ENCODE results near the gene KLHL9. TPM values are rescaled to one million over a fixed set of nuclear protein-coding genes. Genes with fewer than 3 reads are reported as not detected.
"Not testable (repeated sequence)": the region's sequence is repeated elsewhere in the genome, so short reads cannot be mapped to it uniquely, and the experiment has no call there.

KLHL9 gene
- total RNA-seq, 5 donors from 2014 or later (not counting 1 experiment from before 2014, with no cell fraction given) = 14.1 to 27.7 (median 26.0) TPM

GRCh38 chr9:21367169-21367568, 32.0 kb upstream of the KLHL9 start:
- ATAC-seq (replicated peaks in 1 of 4); H3K9me3 ChIP-seq; CTCF ChIA-PET; H3K9me3 Mint-ChIP-seq; H3K27ac ChIP-seq (ENCODE audit: low read length); H3K4me1 Mint-ChIP-seq; H3K36me3 Mint-ChIP-seq; H3K4me1 ChIP-seq (ENCODE audit: control insufficient read depth in 1 of 2, extremely low read depth in 1 of 2, insufficient read depth in 2 of 2, low read length in 2 of 2); H3K36me3 ChIP-seq (ENCODE audit: control insufficient read depth in 2 of 2, extremely low read depth in 1 of 2, insufficient read depth in 1 of 2, low read length in 1 of 2); H3K27ac Mint-ChIP-seq; H3K4me3 ChIP-seq (ENCODE audit: control insufficient read depth in 1 of 2, extremely low read depth in 1 of 2, low read length in 1 of 2); H3K4me3 Mint-ChIP-seq; DNase-seq; H3K27me3 ChIP-seq (replicated peaks in 1 of 2; ENCODE audit: control insufficient read depth in 2 of 2, extremely low read depth in 1 of 2, insufficient read depth in 2 of 2, low read length in 1 of 2): not testable (repeated sequence)
- POLR2A ChIA-PET = interaction anchor here in 1 of 2 donors (0.6 kb wide), 1 partner anchor 973 kb away, joined by 3 read pairs; no protein-coding TSS in a partner anchor
- WGBS (ENCODE audit: insufficient coverage) = no CpG with 5 or more reads among the region's 2 CpGs
- peaks cover 20 to 34% of the 10 kb centered on the region in 2 donors for H3K27me3 Mint-ChIP-seq

GRCh38 chr9:21362287-21362686, 27.1 kb upstream of the KLHL9 start:
- WGBS (ENCODE audit: insufficient coverage) = 90% methylated on average over 1 of the region's 8 CpGs
- H3K4me3 Mint-ChIP-seq = no peak overlapping the region
- POLR2A ChIA-PET = no interaction called here
- H3K27me3 ChIP-seq (replicated peaks in 1 of 2; ENCODE audit: control insufficient read depth in 2 of 2, extremely low read depth in 1 of 2, insufficient read depth in 2 of 2, low read length in 1 of 2) = no peaks in the 10 kb centered on the region
- ATAC-seq (replicated peaks in 1 of 4) = no peak
- H3K36me3 ChIP-seq (ENCODE audit: control insufficient read depth in 2 of 2, extremely low read depth in 1 of 2, insufficient read depth in 1 of 2, low read length in 1 of 2) = no peaks in the 10 kb centered on the region
- H3K27me3 Mint-ChIP-seq = peaks cover 16 to 30% of the 10 kb centered on the region in 2 donors
- H3K4me1 ChIP-seq (ENCODE audit: control insufficient read depth in 1 of 2, extremely low read depth in 1 of 2, insufficient read depth in 2 of 2, low read length in 2 of 2) = peaks cover 5 to 7% of the 10 kb centered on the region in 2 experiments
- CTCF ChIA-PET = no interaction called here
- H3K36me3 Mint-ChIP-seq = no peaks in the 10 kb centered on the region
- H3K4me1 Mint-ChIP-seq = peaks cover 16 to 18% (median 16%) of the 10 kb centered on the region in 3 donors
- no peak overlapping the region for H3K27ac Mint-ChIP-seq
- no peak for DNase-seq
- no peak overlapping the region for H3K4me3 ChIP-seq (ENCODE audit: control insufficient read depth in 1 of 2, extremely low read depth in 1 of 2, low read length in 1 of 2)
- no peaks in the 10 kb centered on the region for H3K9me3 Mint-ChIP-seq
- H3K9me3 ChIP-seq = no peaks in the 10 kb centered on the region
- no peak overlapping the region for H3K27ac ChIP-seq (ENCODE audit: low read length)

GRCh38 chr9:21357479-21358460, 22.6 kb upstream of the KLHL9 start:
- H3K4me1 ChIP-seq (ENCODE audit: control insufficient read depth in 1 of 2, extremely low read depth in 1 of 2, insufficient read depth in 2 of 2, low read length in 2 of 2) = peaks cover 5 to 7% of the 10 kb centered on the region in 2 experiments
- Mint-ChIP-seq H3K4me1 (peaks cover 19 to 23% (median 21%) of the 10 kb centered on the region in 3 donors), H3K27me3 (peaks cover 6% of the 10 kb centered on the region in 2 donors), H3K27ac (peak overlapping the region; percentile 87 to 95), H3K4me3 (peak overlapping the region; percentile 40 to 70 (median 62)), H3K9me3 (peaks cover 5 to 6% (median 6%) of the 10 kb centered on the region in 3 donors), H3K36me3 (peaks cover 5% of the 10 kb centered on the region)
- H3K36me3 ChIP-seq (ENCODE audit: control insufficient read depth in 2 of 2, extremely low read depth in 1 of 2, insufficient read depth in 1 of 2, low read length in 1 of 2) = no peaks in the 10 kb centered on the region
- no peaks in the 10 kb centered on the region for H3K9me3 ChIP-seq
- WGBS (ENCODE audit: insufficient coverage) = 18% methylated on average over 3 of the region's 7 CpGs
- peak overlapping the region; percentile 10 to 16 for H3K4me3 ChIP-seq (ENCODE audit: control insufficient read depth in 1 of 2, extremely low read depth in 1 of 2, low read length in 1 of 2)
- ATAC-seq (replicated peaks in 1 of 4) (peak; percentile 76 to 83 (median 82)), DNase-seq (peak in 1 of 35 experiments; percentile 35)
- ChIA-PET CTCF (interaction anchor here in 1 of 2 donors (0.6 to 1.8 kb wide), 3 partner anchors 29 to 38 kb away, joined by 3 to 7 read pairs (median 3); no protein-coding TSS in a partner anchor), POLR2A (interaction anchor here in 1 of 2 donors (0.5 kb wide), 1 partner anchor 1306 kb away, joined by 3 read pairs; no protein-coding TSS in a partner anchor)
- peak overlapping the region; percentile 61 for H3K27ac ChIP-seq (ENCODE audit: low read length)
- H3K27me3 ChIP-seq (replicated peaks in 1 of 2; ENCODE audit: control insufficient read depth in 2 of 2, extremely low read depth in 1 of 2, insufficient read depth in 2 of 2, low read length in 1 of 2) = peaks cover 0 to 3% of the 10 kb centered on the region in 2 experiments

- Histone ChIP-seq H3K27ac (ENCODE audit: low read length) (no peak within 1 kb of the TSS), H3K9me3 (no peaks in the 10 kb centered on the region), H3K27me3 (replicated peaks in 1 of 2; ENCODE audit: control insufficient read depth in 2 of 2, extremely low read depth in 1 of 2, insufficient read depth in 2 of 2, low read length in 1 of 2) (peaks cover 0 to 3% of the 10 kb centered on the region in 2 experiments), H3K4me1 (ENCODE audit: control insufficient read depth in 1 of 2, extremely low read depth in 1 of 2, insufficient read depth in 2 of 2, low read length in 2 of 2) (no peaks in the 10 kb centered on the region), H3K36me3 (ENCODE audit: control insufficient read depth in 2 of 2, extremely low read depth in 1 of 2, insufficient read depth in 1 of 2, low read length in 1 of 2) (no peaks in the 10 kb centered on the region), H3K4me3 (ENCODE audit: control insufficient read depth in 1 of 2, extremely low read depth in 1 of 2, low read length in 1 of 2) (no peak within 1 kb of the TSS)
- DNase-seq (no peak), ATAC-seq (replicated peaks in 1 of 4) (no peak)
- Mint-ChIP-seq H3K4me1 (no peaks in the 10 kb centered on the region), H3K36me3 (peaks cover 5% of the 10 kb centered on the region), H3K4me3 (no peak within 1 kb of the TSS), H3K27me3 (peaks cover 23 to 26% of the 10 kb centered on the region in 2 donors), H3K27ac (no peak within 1 kb of the TSS), H3K9me3 (peaks cover 5 to 6% (median 6%) of the 10 kb centered on the region in 3 donors)
- WGBS (ENCODE audit: insufficient coverage) = no CpG with 5 or more reads among the region's 1 CpG
- ChIA-PET CTCF (no interaction called here), POLR2A (no interaction called here)
These were observed 15.6 kb upstream of the KLHL9 start, which contains the start of gene IFNA6 for GRCh38 chr9:21350787-21351186. Gene IFNA6, minus strand, starts transcription at chr9:21350887. Its CDS starts 0 bp downstream, at chr9:21350887.

- Mint-ChIP-seq H3K27ac (no peak overlapping the region), H3K4me3 (no peak overlapping the region), H3K9me3 (no peaks in the 10 kb centered on the region), H3K27me3 (peaks cover 32 to 34% of the 10 kb centered on the region in 2 donors), H3K36me3 (no peaks in the 10 kb centered on the region), H3K4me1 (no peaks in the 10 kb centered on the region)
- Histone ChIP-seq H3K27ac (ENCODE audit: low read length) (no peak overlapping the region), H3K27me3 (replicated peaks in 1 of 2; ENCODE audit: control insufficient read depth in 2 of 2, extremely low read depth in 1 of 2, insufficient read depth in 2 of 2, low read length in 1 of 2) (peaks cover 0 to 3% of the 10 kb centered on the region in 2 experiments), H3K4me3 (ENCODE audit: control insufficient read depth in 1 of 2, extremely low read depth in 1 of 2, low read length in 1 of 2) (no peak overlapping the region), H3K4me1 (ENCODE audit: control insufficient read depth in 1 of 2, extremely low read depth in 1 of 2, insufficient read depth in 2 of 2, low read length in 2 of 2) (no peaks in the 10 kb centered on the region), H3K36me3 (ENCODE audit: control insufficient read depth in 2 of 2, extremely low read depth in 1 of 2, insufficient read depth in 1 of 2, low read length in 1 of 2) (no peaks in the 10 kb centered on the region), H3K9me3 (no peaks in the 10 kb centered on the region)
- 80% methylated on average over 1 of the region's 3 CpGs for WGBS (ENCODE audit: insufficient coverage)
- ATAC-seq (replicated peaks in 1 of 4) (no peak), DNase-seq (no peak)
- ChIA-PET CTCF (interaction anchor here (0.6 to 1.6 kb wide), 4 partner anchors 13 to 47 kb away, joined by 3 to 4 read pairs (median 3); partner anchors contain the start of gene KLHL9 (in 1 of the 2)), POLR2A (no interaction called here)
These were observed 13.3 kb upstream of the KLHL9 start for GRCh38 chr9:21348430-21348970.

GRCh38 chr9:21340735-21341134, 5.5 kb upstream of the KLHL9 start:
- DNase-seq (no peak), ATAC-seq (replicated peaks in 1 of 4) (no peak)
- no peaks in the 10 kb centered on the region for H3K9me3 ChIP-seq
- Mint-ChIP-seq H3K27me3 (peaks cover 24 to 41% of the 10 kb centered on the region in 2 donors), H3K9me3 (no peaks in the 10 kb centered on the region), H3K4me3 (no peak overlapping the region), H3K27ac (no peak overlapping the region), H3K36me3 (no peaks in the 10 kb centered on the region), H3K4me1 (peaks cover 10% of the 10 kb centered on the region in 3 donors)
- no peak overlapping the region for H3K27ac ChIP-seq (ENCODE audit: low read length)
- H3K36me3 ChIP-seq (ENCODE audit: control insufficient read depth in 2 of 2, extremely low read depth in 1 of 2, insufficient read depth in 1 of 2, low read length in 1 of 2) = no peaks in the 10 kb centered on the region
- no CpG with 5 or more reads among the region's 4 CpGs for WGBS (ENCODE audit: insufficient coverage)
- H3K4me1 ChIP-seq (ENCODE audit: control insufficient read depth in 1 of 2, extremely low read depth in 1 of 2, insufficient read depth in 2 of 2, low read length in 2 of 2) = no peaks in the 10 kb centered on the region
- ChIA-PET POLR2A (interaction anchor here in 1 of 2 donors (0.6 kb wide), 1 partner anchor 74 kb away, joined by 3 read pairs; no protein-coding TSS in a partner anchor), CTCF (interaction anchor here (0.5 to 1.6 kb wide), 4 partner anchors 9 to 55 kb away, joined by 3 to 8 read pairs (median 3); no protein-coding TSS in a partner anchor)
- H3K4me3 ChIP-seq (ENCODE audit: control insufficient read depth in 1 of 2, extremely low read depth in 1 of 2, low read length in 1 of 2) = no peak overlapping the region
- no peaks in the 10 kb centered on the region for H3K27me3 ChIP-seq (replicated peaks in 1 of 2; ENCODE audit: control insufficient read depth in 2 of 2, extremely low read depth in 1 of 2, insufficient read depth in 2 of 2, low read length in 1 of 2)
